Right lobe of liver (tissue), 4 donors: ENCODE measurements around the gene COX6B2.

Experiments used
- POLR2A ChIP-seq: fragments of 450-650 bp; IDR thresholded peaks from one replicate; pipeline ENCODE4 v1.6.1; 2017; ENCODE audit warnings: antibody characterized with exemption, mild to moderate bottlenecking
- TF ChIP-seq, protein P1 (sequence below), 4 donors: fragments of 200-600 bp in 3 of 4; fragments of 450-650 bp in 1 of 4; IDR thresholded peaks; one replicate each; pipeline versions ENCODE4 v1.5.1 to v1.8.0; 2016 to 2022; ENCODE audit warnings: antibody characterized with exemption in 4 of 4, mild to moderate bottlenecking in 2 of 4
- donor health status: DM: no; HTN: no; CAD: no.
- donor health status: DM: no; HTN: no; CAD: no.
- donor health status: DM: no; HTN: yes; CAD: no.

- TF ChIP-seq, protein P1, sequence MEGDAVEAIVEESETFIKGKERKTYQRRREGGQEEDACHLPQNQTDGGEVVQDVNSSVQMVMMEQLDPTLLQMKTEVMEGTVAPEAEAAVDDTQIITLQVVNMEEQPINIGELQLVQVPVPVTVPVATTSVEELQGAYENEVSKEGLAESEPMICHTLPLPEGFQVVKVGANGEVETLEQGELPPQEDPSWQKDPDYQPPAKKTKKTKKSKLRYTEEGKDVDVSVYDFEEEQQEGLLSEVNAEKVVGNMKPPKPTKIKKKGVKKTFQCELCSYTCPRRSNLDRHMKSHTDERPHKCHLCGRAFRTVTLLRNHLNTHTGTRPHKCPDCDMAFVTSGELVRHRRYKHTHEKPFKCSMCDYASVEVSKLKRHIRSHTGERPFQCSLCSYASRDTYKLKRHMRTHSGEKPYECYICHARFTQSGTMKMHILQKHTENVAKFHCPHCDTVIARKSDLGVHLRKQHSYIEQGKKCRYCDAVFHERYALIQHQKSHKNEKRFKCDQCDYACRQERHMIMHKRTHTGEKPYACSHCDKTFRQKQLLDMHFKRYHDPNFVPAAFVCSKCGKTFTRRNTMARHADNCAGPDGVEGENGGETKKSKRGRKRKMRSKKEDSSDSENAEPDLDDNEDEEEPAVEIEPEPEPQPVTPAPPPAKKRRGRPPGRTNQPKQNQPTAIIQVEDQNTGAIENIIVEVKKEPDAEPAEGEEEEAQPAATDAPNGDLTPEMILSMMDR (IDR thresholded peaks at IDR 0.05) = no peak
- no peak for TF ChIP-seq POLR2A
Observed at GRCh38 chr19:55324662-55325061, 29.9 kb downstream of the COX6B2 start.
